Ureter (tissue), 1 donor: ENCODE results near the gene LRP8. TPM values are rescaled to one million over a fixed set of nuclear protein-coding genes. Genes with fewer than 3 reads are reported as not detected.
A peak's percentile ranks its signal among the peaks of the same experiment; 100 is the strongest.
"Not testable (repeated sequence)": the region's sequence is repeated elsewhere in the genome, so short reads cannot be mapped to it uniquely, and the experiment has no call there.

Experiments
- DNase-seq: peaks from one replicate; pipeline ENCODE4 v3.0.0-alpha.2; 2020; ENCODE audit warnings: low spot score
- total RNA-seq: library from RNA; stranded (reverse); gene quantifications from one replicate; pipeline ENCODE4 v1.2.4, GENCODE V29; 2023
- donor health status: DM: yes; HTN: yes; CAD: no.

The LRP8 gene
- total RNA-seq, 1 donor from 2014 or later = 11.3 TPM

- no peak for DNase-seq
Observed at GRCh38 chr1:53284224-53285020, 43.4 kb downstream of the LRP8 start.

GRCh38 chr1:53283156-53283555 lies 44.7 kb downstream of the LRP8 start:
- DNase-seq = not testable (repeated sequence)

- no peak for DNase-seq
Observed at GRCh38 chr1:53281133-53281532, 46.7 kb downstream of the LRP8 start.

- DNase-seq = no peak
Observed at GRCh38 chr1:53280496-53280895, 47.4 kb downstream of the LRP8 start.

GRCh38 chr1:53279296-53280200 lies 48.3 kb downstream of the LRP8 start:
- DNase-seq = no peak

- DNase-seq = peak; percentile 64
Observed at GRCh38 chr1:53278298-53278725, 49.6 kb downstream of the LRP8 start.

- no peak for DNase-seq
Observed at GRCh38 chr1:53277326-53277725, 50.5 kb downstream of the LRP8 start.

- DNase-seq = no peak
Observed at GRCh38 chr1:53276902-53277281, 51.0 kb downstream of the LRP8 start.

- no peak for DNase-seq
Observed at GRCh38 chr1:53276153-53276901, 51.5 kb downstream of the LRP8 start.

GRCh38 chr1:53275566-53275965 lies 52.3 kb downstream of the LRP8 start:
- no peak for DNase-seq

- DNase-seq = no peak
Observed at GRCh38 chr1:53274541-53275185, 53.2 kb downstream of the LRP8 start.

- DNase-seq = no peak
Observed at GRCh38 chr1:53274026-53274425, 53.8 kb downstream of the LRP8 start.

- DNase-seq = no peak
Observed at GRCh38 chr1:53273526-53273925, 54.3 kb downstream of the LRP8 start.

- no peak for DNase-seq
Observed at GRCh38 chr1:53272349-53272748, 55.5 kb downstream of the LRP8 start.

- no peak for DNase-seq
Observed at GRCh38 chr1:53271446-53272090, 56.3 kb downstream of the LRP8 start.

GRCh38 chr1:53270873-53271272 lies 57.0 kb downstream of the LRP8 start:
- no peak for DNase-seq

- no peak for DNase-seq
Observed at GRCh38 chr1:53270107-53270506, 57.8 kb downstream of the LRP8 start.

- DNase-seq = no peak
Observed at GRCh38 chr1:53267761-53268160, 60.1 kb downstream of the LRP8 start.

GRCh38 chr1:53266038-53266437 lies 61.8 kb downstream of the LRP8 start:
- DNase-seq = no peak

GRCh38 chr1:53265581-53265980 lies 62.3 kb downstream of the LRP8 start:
- no peak for DNase-seq

- no peak for DNase-seq
Observed at GRCh38 chr1:53264048-53264447, 63.8 kb downstream of the LRP8 start.
